Stimulated activated CD8-positive, alpha-beta memory T cell treated with anti-CD3 and anti-CD28 coated beads, Interleukin-2, amount 100 ng/mL, for 48 hours (primary cell): ENCODE measurements around the gene CCDC158.
"Not testable (repeated sequence)": the region's sequence is repeated elsewhere in the genome, so short reads cannot be mapped to it uniquely, and the experiment has no call there.

Experiments used
- DNase-seq, 2 donors: peaks; one replicate each; pipeline ENCODE4 v3.0.0-alpha.2; 2020; ENCODE audit warnings: low read depth in 2 of 2

Gene CCDC158

DNA sequence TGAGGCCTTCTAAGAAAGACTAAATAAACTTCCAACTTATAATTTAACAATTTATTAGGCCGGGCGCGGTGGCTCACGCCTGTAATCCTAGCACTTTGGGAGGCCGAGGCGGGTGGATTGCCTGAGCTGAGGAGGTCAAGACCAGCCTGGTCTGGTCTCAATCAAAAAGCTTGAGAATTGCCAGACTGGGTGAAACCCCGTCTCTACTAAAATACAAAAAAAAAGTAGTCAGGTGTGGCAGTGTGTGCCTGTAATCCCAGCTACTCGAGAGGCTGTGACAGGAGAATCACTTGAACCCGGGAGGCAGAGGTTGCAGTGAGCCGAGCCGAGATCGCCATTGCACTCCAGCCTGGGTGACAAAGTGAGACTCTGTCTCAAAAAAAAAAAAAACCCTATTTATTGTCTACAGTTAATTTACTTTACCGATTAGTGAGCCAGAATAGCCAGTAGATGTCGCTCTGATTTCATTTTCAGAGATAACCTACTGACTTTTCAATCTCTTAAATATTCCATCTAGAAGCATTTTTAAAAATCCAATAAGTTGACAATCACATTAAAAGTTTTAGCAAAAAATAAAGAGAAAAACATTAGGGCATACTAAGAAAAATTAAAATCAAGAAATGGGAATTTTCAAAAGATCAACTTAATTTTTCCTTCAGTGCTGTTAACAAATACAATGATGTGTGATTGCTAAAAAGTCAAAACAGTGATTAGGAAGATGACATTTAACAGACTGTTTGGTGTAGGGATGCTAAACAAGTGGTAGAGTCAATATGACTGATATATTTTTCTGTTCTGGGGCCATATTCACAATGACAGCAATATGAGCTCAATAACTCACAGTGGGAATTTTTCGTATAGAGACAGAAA is 9.8 kb upstream of the CCDC158 start:
- DNase-seq: no peak

DNA sequence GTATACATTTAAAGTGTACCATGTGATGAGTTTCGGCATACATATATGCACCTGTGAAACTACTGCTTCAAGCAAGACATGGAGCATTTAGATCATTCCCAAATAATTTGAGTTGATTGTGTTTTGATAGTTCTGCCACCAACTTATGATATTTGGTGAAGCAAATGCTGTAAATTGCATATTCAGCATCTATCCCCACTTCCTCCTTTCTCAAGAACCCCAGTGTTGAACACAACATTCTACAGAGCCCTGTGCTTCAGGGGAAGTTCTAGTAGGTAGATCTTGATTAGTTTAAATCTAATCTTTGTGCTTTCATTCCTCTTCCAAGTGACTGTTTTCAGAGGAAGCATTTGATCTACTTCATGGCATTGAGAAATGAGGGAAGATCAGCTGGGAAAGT is 8.7 kb upstream of the CCDC158 start:
- no peak for DNase-seq

DNA sequence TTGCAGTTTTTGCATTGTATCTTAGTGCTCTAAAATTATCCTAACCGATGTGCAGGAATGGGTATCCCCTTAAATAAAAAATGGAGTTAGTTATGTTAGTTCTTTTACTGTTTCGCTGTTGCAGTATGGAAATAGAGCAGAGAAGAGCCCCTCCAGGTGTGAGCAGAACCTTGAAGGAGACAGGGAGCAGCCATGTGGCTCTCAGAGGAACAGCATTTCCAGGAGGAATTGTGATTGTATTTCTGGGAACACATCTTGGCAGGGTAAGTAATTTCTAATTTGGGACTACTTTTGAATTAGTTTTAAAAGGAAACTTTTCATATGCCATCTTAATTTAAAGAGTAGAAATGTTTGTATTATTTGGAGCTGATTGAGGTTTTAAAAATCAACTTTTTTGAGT is 5.3 kb upstream of the CCDC158 start:
- DNase-seq: no peak

DNA sequence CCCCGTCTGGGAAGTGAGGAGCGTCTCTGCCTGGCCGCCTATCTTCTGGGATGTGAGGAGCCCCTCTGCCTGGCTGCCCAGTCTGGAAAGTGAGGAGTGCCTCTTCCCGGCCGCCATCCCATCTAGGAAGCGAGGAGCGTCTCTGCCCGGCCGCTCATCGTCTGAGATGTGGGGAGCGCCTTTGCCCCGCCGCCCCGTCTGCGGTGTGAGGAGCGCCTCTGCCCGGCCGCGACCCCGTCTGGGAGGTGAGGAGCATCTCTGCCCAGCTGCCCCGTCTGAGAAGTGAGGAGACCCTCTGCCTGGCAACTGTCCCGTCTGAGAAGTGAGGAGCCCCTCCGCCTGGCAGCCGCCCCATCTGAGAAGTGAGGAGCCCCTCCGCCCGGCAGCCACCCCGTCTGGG is 2.2 kb upstream of the CCDC158 start:
- not testable (repeated sequence) for DNase-seq

DNA sequence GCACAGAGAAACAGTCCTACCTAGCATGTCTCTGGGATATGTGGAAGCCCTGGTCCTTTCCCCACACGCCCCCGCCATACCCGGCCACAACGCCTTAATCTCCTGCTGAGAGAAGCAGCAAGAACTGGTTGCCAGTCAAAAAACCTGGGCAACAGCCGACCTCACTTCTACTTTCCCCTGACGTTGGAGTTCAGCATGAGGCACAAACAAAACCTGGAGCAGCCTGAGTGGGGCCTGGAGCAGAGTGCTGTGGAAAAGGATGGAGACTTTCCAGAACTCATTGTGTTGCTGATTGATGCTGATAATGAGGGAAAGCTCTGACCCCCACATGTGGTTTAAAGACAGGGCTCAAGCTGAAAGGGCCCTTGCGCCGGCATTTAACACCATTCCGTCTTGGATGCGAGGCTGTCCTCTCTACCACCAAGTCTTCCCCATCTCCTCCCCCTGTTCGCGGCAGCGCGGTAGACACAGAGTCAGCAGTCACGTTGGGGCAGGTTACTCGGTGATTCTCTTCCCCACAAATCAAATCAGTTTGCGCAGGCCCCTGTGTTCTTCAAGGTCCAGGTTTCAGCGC is 666 bp downstream of the CCDC158 start:
- DNase-seq: no peak

DNA sequence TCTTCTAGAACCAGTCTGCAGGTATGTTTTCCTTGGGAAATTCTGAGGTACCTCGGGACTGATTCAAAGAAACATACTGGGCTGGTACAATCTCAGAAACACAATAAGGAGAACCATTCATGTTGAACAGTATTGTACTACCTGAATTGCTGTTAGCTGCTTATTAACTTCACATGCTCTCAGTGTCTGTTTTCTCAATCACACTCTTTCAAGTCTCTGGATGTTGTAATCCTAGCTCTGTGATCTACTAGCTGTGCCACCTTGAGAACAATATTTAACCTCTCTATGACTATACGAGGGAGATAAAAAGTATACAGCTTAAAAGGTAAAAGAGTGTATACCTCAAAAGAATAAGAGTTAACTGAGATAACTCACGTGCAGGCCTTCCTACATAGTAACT is 10.3 kb downstream of the CCDC158 start:
- DNase-seq: no peak

DNA sequence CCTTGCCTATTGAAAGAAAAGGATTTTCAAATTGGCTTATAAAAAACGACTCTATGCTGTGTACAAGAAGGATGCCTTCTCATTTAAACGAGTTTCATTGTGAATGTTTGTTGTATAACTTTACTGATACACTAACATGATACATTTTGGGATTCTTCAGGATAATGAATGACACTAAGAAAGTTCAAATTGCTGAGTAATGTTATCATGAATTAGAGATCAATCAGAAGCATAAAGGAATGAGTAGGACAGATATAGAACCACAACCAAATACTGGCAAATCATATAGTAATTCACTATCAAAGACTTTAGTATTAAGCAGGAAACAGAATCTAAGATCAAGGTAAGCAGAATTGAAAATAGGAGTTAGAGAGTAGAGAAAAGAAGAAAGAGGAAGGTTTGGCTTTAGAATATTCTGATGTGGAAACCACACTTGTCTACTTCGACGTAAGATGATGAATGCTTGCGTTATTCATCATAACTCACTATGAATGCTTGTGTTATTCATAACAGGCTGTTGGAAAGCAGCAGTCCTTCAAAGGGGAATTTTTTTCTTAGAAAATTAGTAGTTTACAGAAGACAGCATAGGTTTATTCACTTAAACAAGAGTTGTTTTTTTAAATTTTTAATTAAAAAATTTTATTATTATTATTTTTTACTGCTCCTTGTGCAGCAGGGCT is 13.4 kb downstream of the CCDC158 start:
- no peak for DNase-seq

DNA sequence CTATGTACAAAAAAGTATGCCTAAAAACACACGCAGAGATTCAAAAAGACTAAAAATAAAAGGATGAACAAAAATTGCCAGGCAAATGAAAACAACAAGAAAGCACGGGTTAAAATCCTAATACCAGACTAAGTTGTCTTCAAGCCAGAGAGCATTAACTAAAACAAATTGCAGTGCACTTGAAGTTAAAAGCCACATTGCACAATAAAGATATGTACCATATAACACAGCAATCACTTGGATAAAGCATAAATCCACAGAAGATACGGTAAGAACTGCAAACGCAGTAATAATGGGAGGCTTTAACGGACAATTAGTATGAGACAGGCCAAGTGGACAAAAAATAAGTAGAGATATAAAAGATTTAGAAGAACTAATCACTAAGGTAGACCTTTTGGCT is 14.9 kb downstream of the CCDC158 start:
- no peak for DNase-seq

DNA sequence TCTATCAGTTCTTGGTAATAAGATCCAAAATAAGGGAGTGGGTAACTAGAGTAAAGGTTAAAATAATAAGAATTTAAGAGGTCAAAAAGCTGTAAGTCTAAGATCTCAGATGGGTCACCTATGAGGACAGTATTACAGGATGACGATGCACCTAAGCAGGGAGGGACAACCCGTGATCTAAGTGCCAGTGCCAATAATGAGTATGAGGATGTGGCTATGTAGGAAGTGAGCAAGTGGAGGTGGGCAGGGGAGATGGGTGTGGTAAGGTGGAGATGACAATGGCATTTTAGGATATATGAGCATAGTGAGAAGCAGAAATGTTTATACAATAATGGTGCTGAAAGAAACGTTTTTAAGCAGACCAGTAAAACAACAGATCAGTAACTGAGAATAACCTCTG is 19.3 kb downstream of the CCDC158 start:
- DNase-seq: no peak

DNA sequence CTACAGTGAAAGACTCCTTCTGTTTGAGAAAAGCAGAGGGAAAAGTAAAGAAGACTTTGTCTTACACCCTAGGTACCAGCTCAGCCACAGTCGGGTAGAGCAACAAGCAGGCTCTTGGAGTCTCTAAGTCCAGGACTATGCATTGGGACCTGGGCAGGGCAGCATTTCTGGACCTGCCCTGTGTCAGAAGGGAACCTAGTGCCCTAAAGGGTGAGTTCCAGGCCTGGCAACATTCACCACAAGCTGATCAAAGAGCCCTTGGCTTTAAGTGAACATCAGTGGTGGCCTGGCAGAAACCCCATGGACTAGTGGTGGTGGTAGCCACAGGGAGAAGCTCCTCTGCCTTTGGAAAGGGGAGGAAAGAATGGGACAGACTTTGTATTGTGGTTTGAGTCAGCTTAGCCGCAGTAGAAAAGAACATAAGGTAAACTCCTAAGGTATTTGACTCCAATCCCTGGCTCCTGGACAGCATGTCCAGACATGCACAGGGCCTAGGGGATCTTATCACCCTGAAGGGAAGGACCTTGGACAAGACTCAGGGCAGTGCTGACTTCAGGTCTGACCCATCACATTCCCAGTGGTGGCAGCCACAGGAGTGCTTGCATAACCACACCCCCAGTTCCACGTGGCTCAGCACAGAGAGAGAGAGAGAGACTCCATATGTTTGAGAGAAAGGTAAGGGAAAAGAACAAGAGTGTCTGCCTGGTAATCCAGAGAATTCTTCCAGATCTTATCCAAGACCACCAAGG is 32.6 kb downstream of the CCDC158 start:
- DNase-seq: no peak

DNA sequence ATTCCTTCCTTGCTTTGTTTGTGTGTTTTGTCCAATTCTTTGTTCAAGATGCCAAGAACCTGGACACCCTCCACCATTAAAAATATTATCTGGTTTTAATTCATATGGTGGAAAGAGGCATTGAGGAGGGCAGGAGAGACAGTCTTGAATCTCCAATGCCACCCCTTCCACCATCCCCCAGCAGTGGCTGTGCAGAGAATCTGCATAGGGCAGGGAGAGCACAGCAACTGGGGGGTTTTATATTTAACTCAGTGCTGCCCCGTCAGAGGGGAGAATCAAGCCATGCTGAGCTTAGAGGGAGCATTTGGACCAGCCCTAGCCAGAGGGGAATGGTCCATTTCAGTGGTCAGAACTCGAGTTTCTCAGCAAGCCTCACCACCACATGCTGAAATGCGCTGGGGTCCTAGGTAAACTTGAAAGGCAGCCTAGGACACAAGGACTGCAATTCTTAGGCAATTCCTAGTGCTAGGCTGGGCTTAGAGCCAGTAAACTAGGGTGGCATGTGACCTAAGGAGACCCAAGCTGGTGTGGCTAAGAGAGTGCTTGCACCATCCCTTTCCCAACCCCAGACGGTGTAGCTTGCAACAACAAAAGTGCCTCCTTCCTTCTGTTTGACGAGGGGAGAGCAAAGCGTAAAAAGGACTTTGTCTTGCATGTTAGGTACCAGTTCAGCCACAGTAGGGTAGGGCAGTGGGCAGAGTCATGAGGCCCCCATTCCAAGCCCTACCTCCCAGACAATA is 34.2 kb downstream of the CCDC158 start:
- DNase-seq: no peak

DNA sequence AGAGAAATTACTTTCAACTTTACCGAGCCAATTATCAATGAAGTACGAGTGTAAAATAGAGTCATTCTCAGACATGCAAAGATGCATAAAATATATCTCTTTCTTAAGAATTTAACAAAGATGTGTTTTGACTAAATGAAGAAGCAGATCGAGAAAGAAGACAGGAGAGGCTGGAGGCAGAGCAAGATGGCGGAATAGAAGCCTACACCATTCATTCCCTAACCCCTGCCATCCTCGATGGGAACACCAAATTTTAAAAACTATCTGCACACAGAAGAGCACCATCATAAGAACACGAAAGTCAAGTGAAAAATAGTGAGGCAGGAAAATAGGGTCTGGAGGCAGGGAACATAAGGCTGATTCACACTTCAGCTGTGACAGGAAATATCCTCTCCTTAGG is 35.0 kb downstream of the CCDC158 start:
- DNase-seq: no peak

DNA sequence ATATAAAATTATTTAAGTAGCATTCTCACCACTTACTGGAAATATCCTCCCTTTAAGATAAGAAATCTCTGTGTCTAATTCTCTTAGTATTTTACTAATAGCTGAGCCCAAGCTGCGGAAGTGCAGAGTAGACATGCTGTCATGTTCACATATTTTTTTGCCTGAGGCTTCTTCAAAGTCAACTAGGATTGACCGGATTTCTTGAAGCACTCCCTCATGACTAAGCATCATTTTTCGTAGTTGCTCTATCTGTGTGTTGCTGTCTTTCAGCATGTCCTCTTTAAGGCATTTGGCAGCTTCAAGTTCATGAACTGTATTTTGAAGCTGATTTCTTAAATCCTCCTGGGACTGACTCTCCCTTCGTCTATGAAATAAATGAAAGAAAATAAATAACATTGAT is 36.9 kb downstream of the CCDC158 start:
- no peak for DNase-seq

DNA sequence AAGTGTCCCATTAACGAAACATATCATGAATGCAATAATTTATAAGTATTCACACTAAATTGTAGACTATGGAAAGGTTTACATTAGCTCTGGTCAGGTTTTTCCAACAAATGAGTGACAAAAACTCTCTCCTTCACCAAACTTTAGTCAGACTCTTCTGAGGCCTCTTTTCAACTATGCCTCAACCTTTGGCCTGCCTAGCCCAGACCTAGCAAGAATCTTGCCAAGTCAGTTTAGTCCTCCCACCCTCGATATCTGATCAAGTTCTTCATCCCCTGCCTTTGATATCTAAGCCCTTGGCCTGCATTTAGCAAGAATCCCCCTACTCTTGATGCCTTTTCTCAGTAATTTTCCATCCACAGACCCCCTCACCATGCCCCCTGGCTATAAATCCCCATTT is 37.9 kb downstream of the CCDC158 start:
- no peak for DNase-seq

DNA sequence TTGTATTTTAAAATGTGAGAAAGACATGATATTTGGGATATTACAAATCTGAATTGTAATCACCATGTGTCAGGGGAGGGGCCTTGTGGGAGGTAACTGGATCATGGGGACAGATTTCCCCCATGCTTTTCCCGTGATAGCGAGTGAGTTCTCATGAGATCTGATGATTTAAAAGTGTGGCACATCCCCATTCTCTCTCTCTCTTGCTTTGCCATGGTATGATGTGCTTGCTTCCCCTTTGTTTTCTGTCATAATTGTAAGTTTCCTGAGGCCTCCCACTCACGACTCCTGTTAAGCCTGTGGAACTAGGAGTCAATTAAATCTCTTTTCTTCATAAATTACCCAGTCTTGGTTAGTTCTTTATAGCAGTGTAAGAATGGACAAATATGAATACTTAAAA is 39.0 kb downstream of the CCDC158 start:
- DNase-seq: no peak

DNA sequence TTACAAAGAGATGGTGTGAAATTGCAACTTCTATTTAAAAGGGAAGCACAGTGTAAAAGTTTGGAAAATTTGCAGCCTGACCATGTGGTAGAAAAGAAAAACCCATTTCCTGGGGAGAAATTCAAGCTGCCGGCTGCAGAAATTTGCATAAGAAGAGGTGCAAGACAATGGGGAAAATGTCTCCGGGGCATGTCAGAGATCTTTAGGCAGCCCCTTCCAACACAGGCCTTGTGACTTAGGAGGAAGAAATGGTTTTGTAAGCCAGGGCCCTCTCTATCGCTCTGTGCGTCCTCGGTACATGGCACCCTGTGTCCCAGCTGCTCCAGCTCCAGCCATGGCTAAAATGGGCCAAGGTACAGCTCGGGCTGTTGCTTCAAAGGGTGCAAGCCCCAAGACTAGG is 40.4 kb downstream of the CCDC158 start:
- DNase-seq: no peak

DNA sequence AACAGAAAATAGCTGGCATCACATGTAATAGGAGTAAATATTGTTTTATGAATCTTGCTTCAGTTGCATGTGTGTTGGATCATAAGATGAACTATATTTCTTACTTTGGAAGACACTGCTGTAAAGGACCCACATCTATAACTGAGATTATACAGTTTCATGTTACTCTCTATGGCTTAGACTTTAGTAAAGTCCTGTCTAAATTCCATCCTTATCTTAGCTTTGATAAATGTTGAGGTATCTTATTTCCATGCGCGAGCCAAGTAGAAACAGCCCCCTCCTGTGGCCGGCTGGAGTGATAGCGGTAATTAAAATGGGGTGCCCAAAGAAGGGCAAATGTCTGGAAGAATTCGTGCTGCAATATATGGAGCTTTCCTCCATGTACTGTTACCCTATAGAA is 43.0 kb downstream of the CCDC158 start:
- DNase-seq: peak; percentile 26 to 27

DNA sequence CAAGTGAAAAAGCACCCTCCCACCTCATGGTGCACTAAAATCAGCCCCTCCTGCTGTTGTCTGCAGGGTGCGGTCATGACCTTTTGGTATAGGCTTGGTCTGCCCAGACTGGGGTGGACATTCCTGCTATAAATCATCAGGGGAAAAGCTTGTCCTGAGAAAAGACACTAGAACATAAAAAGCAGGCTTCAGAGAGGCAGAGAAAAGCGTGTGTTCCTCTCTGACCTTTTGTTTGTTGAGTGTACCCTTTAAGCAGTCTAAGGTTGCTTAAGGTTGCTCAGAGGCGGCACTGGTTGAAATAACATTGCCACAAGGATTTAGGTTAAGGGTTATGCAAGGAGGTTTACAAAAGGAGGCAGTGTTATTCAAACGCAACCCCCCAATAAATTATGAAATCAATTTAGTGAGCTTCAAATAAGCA is 43.5 kb downstream of the CCDC158 start:
- DNase-seq: no peak

DNA sequence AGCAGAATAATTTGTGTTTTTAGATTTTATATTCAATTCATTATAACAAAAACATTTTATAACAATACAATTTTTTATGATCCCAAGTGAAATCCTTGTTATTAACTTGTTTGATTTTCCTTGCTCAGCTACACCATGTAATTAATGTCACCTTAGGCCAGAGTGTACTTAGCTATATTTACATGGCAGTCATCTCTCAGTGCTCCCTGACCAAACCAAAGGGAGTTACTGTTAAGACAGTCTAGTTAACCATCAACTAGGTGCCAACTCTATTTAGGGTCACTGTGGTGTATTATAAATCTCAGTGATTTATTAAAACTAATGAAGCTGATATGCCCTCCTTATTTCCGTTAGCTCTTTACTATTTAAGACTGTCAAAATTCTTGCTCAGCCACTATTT is 44.4 kb downstream of the CCDC158 start:
- DNase-seq: no peak

DNA sequence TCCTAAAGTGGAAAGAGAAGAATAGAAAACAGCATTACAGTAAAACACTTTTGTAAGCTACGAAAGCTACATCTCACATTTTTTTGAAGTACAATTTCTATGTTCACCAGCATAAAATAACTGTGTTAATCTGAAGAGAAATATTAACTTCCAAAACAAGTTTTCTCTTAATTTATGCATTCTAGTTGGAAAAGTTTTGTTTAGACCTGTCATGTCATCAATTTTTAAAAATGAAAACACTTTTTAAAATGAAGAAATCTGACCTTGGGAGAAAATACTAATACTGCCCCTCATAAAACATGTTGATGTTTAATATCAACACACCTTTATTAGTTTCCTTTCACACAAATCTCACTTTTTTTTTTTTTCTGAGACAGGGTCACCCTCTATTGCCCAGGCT is 45.2 kb downstream of the CCDC158 start:
- no peak for DNase-seq

DNA sequence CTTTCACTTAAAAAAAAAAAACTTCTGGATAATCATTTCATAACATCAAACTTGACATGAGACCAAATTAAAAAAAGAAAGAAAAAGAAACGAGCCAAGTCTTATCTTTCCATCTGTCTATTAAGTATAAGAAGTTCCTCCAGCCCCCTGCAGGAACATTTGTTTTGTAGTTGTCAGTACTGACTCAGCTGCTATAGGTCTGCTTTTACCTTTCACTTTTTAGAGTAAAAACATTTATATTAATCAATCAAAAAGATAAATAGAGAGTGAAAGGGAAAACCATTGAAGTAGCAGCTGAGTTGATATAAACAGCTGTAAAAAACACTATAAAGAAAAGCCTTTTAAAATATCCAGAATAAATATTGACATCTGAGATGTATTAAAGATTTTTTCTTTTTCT is 46.1 kb downstream of the CCDC158 start:
- DNase-seq: no peak
